NCI-H1694 treated with DMSO at 0.1 percent for 48 hours (cell line): ENCODE results near the gene CARMIL1.

ENCODE experiments used
- DNase-seq: peaks from one replicate; lab custom pipeline; 2025; lab: John Stamatoyannopoulos, UW

CARMIL1 gene

DNA sequence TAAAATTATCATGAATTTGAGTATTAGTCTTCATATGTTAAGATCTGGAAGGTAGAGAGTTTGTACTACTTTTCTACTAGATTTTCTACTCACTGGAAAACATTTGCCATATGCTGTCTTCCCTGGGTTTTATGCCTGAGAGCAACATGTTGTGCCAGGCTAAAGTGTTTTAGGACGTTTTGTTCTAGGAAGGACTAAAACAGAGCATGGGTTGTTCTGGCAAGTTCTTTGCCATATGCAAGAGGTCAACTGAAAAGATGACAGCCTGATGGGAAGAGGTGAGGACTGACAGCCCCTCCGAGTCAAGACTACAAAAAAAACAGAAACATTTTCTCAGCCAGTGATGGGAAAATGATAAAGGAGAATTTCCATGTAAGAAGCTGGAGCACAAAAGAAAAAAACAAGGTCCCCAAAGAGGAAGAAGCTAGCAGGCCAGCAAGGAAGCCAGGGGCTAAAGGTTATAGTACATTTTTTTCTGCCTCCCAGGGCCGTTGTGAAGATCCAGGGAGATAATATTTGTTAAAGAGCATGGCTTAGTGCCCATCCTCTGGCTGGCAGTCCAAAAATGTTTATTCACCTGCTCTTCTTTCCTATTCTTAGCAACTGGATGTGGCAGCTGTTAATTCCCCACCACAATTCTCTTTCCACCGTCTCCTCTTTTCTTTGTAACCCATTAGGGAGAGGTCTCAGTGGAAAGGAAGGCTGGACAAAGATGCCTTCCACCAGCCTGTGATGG, 380.6 kb downstream of the CARMIL1 start:
- no peak for DNase-seq

DNA sequence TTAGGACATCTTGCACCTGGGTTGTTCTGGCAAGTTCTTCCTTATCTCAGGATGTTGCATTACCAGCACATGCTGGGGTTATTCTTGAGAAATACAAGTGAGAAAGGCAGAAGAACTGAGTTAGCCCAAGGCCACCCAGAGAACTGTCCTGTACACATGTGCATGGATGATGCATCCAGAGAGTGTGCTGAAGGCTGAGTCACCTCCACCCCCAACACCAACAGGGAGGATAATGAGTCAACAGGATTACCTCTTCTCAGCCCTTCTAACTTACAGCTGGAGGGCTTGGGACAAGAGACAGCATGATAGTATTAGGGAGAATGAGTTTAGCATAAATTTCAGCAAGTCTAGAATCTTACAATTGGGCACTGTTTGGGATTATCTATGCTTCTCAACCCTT, 381.3 kb downstream of the CARMIL1 start:
- DNase-seq: no peak

DNA sequence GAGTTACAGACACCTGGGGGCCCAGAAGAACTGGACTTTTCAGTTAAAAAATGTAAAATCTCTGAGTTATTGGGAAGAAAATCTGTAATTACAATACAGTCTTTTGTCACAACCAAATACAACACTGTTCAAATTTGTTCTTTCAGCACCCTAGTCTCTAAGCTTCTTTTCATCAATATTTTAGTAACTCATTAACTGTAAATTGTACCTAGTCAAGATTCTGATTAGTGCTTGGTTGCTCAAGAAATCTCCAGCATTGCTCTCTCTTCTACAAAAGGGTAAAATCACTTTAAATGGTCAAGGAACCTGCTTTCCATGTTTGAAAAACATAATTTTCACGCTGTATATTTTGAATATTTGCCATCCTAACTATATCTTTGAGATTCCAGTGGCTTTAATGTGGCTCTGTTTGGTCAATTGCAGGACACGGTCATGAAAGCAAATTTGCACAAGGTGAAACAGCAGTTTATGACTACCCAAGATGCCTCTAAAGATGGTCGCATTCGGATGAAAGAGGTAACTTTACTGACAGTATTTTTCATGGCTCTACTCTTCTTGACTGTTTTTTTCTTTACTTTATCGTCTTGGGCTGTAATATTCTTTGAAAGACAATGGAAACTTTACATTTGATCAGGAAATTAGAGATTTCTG, 382.1 kb downstream of the CARMIL1 start:
- DNase-seq: no peak

DNA sequence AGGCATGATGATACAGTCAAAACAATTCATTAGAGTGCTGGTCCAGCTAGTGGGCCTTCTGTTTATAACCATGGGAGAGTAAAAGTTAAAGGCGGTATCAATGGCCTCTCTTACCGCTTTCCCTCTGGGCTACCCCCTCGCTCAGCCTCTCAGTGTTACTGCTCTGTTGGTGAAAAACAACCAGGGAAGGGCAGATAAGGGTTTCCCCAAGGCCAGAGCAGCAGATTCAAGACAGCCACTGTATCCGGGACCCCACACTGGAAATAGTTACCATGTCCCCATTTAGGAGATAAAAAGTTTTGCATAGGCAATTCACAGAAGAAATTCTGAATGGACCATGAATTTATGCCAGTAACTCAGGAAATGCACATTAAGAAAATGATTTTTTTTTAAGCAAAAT, 386.3 kb downstream of the CARMIL1 start:
- DNase-seq: no peak

DNA sequence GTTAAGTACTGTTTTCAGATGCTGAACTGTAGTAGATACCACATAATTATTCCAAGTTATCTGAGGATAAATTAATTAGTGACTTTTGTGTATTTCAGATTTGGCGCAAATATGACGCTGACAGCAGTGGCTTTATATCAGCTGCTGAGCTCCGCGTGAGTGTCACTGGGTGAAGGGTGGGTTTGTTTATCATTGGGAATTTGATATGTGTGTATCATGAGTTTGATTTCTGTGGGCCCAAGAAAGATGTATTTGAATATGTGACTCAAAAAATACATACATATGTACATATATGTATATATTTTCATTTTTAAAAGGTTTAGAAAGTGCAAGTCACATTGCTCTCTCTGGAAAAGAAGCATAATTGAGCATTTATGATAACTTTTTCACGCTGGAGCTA, 390.2 kb downstream of the CARMIL1 start:
- no peak for DNase-seq
